Measurements from ENCODE around the gene TRIP13. TPM values are rescaled to one million over a fixed set of nuclear protein-coding genes. Genes with fewer than 3 reads are reported as not detected.

TRIP13 gene
- total RNA-seq, 4 donors from 2014 or later, result 0.53 to 3.0 (median 1.6) TPM

DNA sequence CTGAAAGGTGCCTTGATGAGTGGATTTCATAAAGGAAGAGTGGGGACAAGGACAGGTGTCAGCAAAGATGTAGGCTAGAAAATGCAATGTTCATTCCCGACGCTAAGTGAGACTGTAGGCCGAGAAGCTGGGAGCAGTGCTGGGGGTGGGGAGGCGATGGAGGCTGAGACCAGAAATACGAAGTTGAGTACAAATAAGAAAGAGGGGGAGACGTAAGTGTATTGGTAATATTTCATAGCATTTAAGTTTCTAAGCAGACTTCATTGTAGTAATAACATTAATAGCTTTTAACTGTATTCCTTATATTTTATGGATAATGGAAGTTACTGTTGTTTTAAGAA lies 11.0 kb downstream of the TRIP13 start:
- DNase-seq (ENCODE audit: low spot score in 2 of 2), result peak in 1 of 2 donors; percentile 49
- intact Hi-C loops (cut with DNase I; ENCODE audit: low total_unique reads), result loop anchor here (5.0 to 10.0 kb wide), 2 partner anchors 231 to 469 kb away; no protein-coding TSS in a partner anchor
- no peak for TF ChIP-seq POLR2A (IDR thresholded peaks at IDR 0.05)
- TF ChIP-seq, protein P1, sequence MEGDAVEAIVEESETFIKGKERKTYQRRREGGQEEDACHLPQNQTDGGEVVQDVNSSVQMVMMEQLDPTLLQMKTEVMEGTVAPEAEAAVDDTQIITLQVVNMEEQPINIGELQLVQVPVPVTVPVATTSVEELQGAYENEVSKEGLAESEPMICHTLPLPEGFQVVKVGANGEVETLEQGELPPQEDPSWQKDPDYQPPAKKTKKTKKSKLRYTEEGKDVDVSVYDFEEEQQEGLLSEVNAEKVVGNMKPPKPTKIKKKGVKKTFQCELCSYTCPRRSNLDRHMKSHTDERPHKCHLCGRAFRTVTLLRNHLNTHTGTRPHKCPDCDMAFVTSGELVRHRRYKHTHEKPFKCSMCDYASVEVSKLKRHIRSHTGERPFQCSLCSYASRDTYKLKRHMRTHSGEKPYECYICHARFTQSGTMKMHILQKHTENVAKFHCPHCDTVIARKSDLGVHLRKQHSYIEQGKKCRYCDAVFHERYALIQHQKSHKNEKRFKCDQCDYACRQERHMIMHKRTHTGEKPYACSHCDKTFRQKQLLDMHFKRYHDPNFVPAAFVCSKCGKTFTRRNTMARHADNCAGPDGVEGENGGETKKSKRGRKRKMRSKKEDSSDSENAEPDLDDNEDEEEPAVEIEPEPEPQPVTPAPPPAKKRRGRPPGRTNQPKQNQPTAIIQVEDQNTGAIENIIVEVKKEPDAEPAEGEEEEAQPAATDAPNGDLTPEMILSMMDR (IDR thresholded peaks at IDR 0.05), result no peak
- whole genome bisulfite sequencing, 2 donors, result 96 to 97% methylated on average over 6 of the region's 6 CpGs
- no peak overlapping the region for H3K4me3 ChIP-seq (ENCODE audit: low read depth, poor library complexity, severe bottlenecking)

GRCh38 chr5:905139-905642 lies 12.5 kb downstream of the TRIP13 start:
- intact Hi-C loops (cut with DNase I; ENCODE audit: low total_unique reads), result loop anchor here (10.0 kb wide), 1 partner anchor 470 kb away; no protein-coding TSS in a partner anchor
- H3K4me3 ChIP-seq (ENCODE audit: low read depth, poor library complexity, severe bottlenecking), result no peak overlapping the region
- WGBS, 2 donors, result 93 to 95% methylated on average over 12 of the region's 12 CpGs
- peak in 1 of 2 donors; percentile 59 for DNase-seq (ENCODE audit: low spot score in 2 of 2)
- TF ChIP-seq, protein P1 (IDR thresholded peaks at IDR 0.05), result no peak
- no peak for TF ChIP-seq POLR2A (IDR thresholded peaks at IDR 0.05)

DNA sequence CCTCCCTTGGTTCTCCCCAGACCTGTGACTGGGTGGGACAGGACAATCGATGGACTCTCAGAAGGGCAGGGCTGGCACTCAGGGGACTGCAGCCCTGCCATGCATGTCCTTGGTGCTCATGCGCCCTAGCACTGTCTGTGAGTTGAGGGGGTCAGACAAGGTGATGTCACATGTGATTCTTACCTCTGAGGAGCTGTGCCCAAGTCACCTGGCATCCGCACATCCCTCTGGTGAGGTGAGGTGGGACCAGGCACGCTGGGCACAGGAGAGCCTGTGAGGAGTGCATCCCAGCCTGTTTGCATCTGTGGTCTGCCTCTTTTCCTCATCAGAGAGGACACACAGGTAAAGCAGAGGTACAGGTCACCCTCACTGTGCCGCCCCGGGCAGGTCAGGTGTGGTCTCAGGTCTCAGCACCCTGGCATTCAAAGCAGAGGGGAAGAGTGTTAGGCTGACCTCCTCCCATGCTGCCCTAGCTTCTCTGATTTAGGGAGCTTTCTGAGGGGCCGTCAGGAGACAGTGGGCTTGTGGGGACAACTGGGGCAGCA lies 14.8 kb downstream of the TRIP13 start:
- WGBS, 2 donors, result 95% methylated on average over 6 to 7 of the region's 7 CpGs
- TF ChIP-seq, protein P1 (IDR thresholded peaks at IDR 0.05), result no peak
- no peak for TF ChIP-seq POLR2A (IDR thresholded peaks at IDR 0.05)
- no peak overlapping the region for H3K4me3 ChIP-seq (ENCODE audit: low read depth, poor library complexity, severe bottlenecking)
- peak in 1 of 2 donors; percentile 74 for DNase-seq (ENCODE audit: low spot score in 2 of 2)
- intact Hi-C loops (cut with DNase I; ENCODE audit: low total_unique reads), result loop anchor here (10.0 kb wide), 1 partner anchor 473 kb away; no protein-coding TSS in a partner anchor

- no peak overlapping the region for H3K4me3 ChIP-seq (ENCODE audit: low read depth, poor library complexity, severe bottlenecking)
- intact Hi-C loops (cut with DNase I; ENCODE audit: low total_unique reads), result loop anchor here (10.0 kb wide), 1 partner anchor 473 kb away; no protein-coding TSS in a partner anchor
- TF ChIP-seq, protein P1 (IDR thresholded peaks at IDR 0.05), result no peak
- TF ChIP-seq POLR2A (IDR thresholded peaks at IDR 0.05), result no peak
- 95 to 97% methylated on average over 16 of the region's 16 CpGs for WGBS, 2 donors
- DNase-seq (ENCODE audit: low spot score in 2 of 2), result peak in 1 of 2 donors; percentile 64
Observed at GRCh38 chr5:908172-908571, 15.5 kb downstream of the TRIP13 start.

GRCh38 chr5:909086-909485 lies 16.4 kb downstream of the TRIP13 start:
- 57 to 68% methylated on average over 8 of the region's 8 CpGs for WGBS, 2 donors
- TF ChIP-seq, protein P1 (IDR thresholded peaks at IDR 0.05), result no peak
- TF ChIP-seq POLR2A (IDR thresholded peaks at IDR 0.05), result no peak
- intact Hi-C loops (cut with DNase I; ENCODE audit: low total_unique reads), result loop anchor here (10.0 kb wide), 1 partner anchor 474 kb away; no protein-coding TSS in a partner anchor
- H3K4me3 ChIP-seq (ENCODE audit: low read depth, poor library complexity, severe bottlenecking), result no peak overlapping the region
- peak; percentile 48 to 74 for DNase-seq (ENCODE audit: low spot score in 2 of 2)

Measured in lower leg skin (tissue), 4 donors.